ENCODE data around the gene COL19A1. TPM values are rescaled to one million over a fixed set of nuclear protein-coding genes. Genes with fewer than 3 reads are reported as not detected.
"Not testable (repeated sequence)": the region's sequence is repeated elsewhere in the genome, so short reads cannot be mapped to it uniquely, and the experiment has no call there.

The COL19A1 gene
- total RNA-seq, 4 donors from 2014 or later, result 0.09 TPM; not detected in 3

- TF ChIP-seq CTCF (IDR thresholded peaks at IDR 0.05), result no peak
- no peak for DNase-seq (ENCODE audit: low spot score)
- no peak for ATAC-seq (ENCODE audit: low FRiP score)
Measured at GRCh38 chr6:69887714-69888345, 21.5 kb downstream of the COL19A1 start.

- no peak for ATAC-seq (ENCODE audit: low FRiP score)
- TF ChIP-seq CTCF (IDR thresholded peaks at IDR 0.05), result no peak
- DNase-seq (ENCODE audit: low spot score), result no peak
Measured at GRCh38 chr6:69888482-69889233, 22.3 kb downstream of the COL19A1 start.

GRCh38 chr6:69889234-69889974 is 23.0 kb downstream of the COL19A1 start:
- DNase-seq (ENCODE audit: low spot score); ATAC-seq (ENCODE audit: low FRiP score): not testable (repeated sequence)

- not testable (repeated sequence) for ATAC-seq (ENCODE audit: low FRiP score); DNase-seq (ENCODE audit: low spot score)
Measured at GRCh38 chr6:69892561-69892960, 26.2 kb downstream of the COL19A1 start.

- DNase-seq (ENCODE audit: low spot score), result not testable (repeated sequence)
Measured at GRCh38 chr6:69893266-69893665, 26.9 kb downstream of the COL19A1 start.

GRCh38 chr6:69894578-69895347 is 28.4 kb downstream of the COL19A1 start:
- DNase-seq (ENCODE audit: low spot score) (no peak), ATAC-seq (ENCODE audit: low FRiP score) (no peak)
- TF ChIP-seq CTCF (IDR thresholded peaks at IDR 0.05), result no peak

More at GRCh38 chr6:69893266-69893665, 26.9 kb downstream of the COL19A1 start:
- ATAC-seq (ENCODE audit: low FRiP score), result not testable (repeated sequence)

GRCh38 chr6:69895396-69895795 is 29.0 kb downstream of the COL19A1 start:
- DNase-seq (ENCODE audit: low spot score) (no peak), ATAC-seq (ENCODE audit: low FRiP score) (no peak)
- TF ChIP-seq CTCF (IDR thresholded peaks at IDR 0.05), result no peak

GRCh38 chr6:69900869-69901268 is 34.5 kb downstream of the COL19A1 start:
- ATAC-seq (ENCODE audit: low FRiP score) (no peak), DNase-seq (ENCODE audit: low spot score) (no peak)
- no peak for TF ChIP-seq CTCF (IDR thresholded peaks at IDR 0.05)
